ACC112 (cell line): ENCODE measurements around the gene MBNL1.

Experiments used
- H2AFZ ChIP-seq: fragments of 200-600 bp; sonication (generic); one replicate; pipeline ENCODE4 v1.6.0; 2017; ENCODE audit warnings: antibody characterized with exemption, low read length; ENCODE audit not compliant: unreplicated experiment
- H3K27ac ChIP-seq: fragments of 200-600 bp; sonication (generic); 2 replicates; pipeline ENCODE4 v1.5.1; 2014; ENCODE audit warnings: low read depth, mild to moderate bottlenecking, antibody characterized with exemption, low read length, moderate library complexity
- H3K27me3 ChIP-seq: fragments of 200-600 bp; sonication (generic); 2 replicates; pipeline ENCODE4 v1.6.1; 2014; ENCODE audit warnings: mild to moderate bottlenecking, antibody characterized with exemption, low read length, moderate library complexity, mixed read lengths; ENCODE audit not compliant: insufficient read depth
- H3K36me3 ChIP-seq: fragments of 200-600 bp; sonication (generic); 2 replicates; pipeline ENCODE4 v1.6.1; 2016; ENCODE audit warnings: mild to moderate bottlenecking, antibody characterized with exemption, low read length, moderate library complexity, mixed read lengths; ENCODE audit not compliant: insufficient read depth
- H3K4me1 ChIP-seq: fragments of 200-600 bp; sonication (generic); one replicate; pipeline ENCODE4 v1.6.1; 2016; ENCODE audit warnings: low read length, mixed read lengths; ENCODE audit not compliant: insufficient read depth, unreplicated experiment, control insufficient read depth
- H3K4me3 ChIP-seq: fragments of 200-600 bp; sonication (generic); 2 replicates; pipeline ENCODE4 v1.5.1; 2014; ENCODE audit warnings: mild to moderate bottlenecking, low read depth, low read length
- H3K79me2 ChIP-seq: fragments of 200-600 bp; sonication (generic); one replicate; pipeline ENCODE4 v1.6.0; 2016; ENCODE audit warnings: low read length; ENCODE audit not compliant: control insufficient read depth, unreplicated experiment, insufficient read depth

MBNL1 gene

DNA sequence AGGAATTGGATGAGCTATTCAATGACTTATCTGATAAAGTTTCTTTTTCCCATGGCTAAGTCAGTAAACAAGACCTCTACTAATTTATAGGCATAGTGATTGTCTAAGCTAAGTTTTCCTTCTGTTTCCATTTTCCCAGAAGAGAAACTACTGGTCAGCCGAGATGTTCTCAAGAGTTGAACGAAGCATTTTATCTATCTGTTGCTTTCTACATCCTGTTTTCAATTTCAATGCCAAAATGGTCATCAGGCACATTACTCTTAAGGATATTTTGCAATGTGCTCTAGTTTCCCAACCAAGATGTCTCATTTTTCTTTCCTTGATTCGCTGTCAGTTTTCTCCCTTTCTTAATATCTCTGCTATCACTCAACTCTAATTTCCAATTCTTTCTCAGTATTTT, 228.7 kb downstream of the MBNL1 start:
- no peaks in the 10 kb centered on the region for H3K36me3 ChIP-seq
- H3K4me1 ChIP-seq, result peaks cover 7% of the 10 kb centered on the region
- H3K79me2 ChIP-seq, result no peaks in the 10 kb centered on the region
- H3K4me3 ChIP-seq, result peak overlapping the region; percentile 60
- H3K27me3 ChIP-seq, result no peaks in the 10 kb centered on the region
- H2AFZ ChIP-seq, result peak overlapping the region; percentile 77
- peak overlapping the region; percentile 49 for H3K27ac ChIP-seq

DNA sequence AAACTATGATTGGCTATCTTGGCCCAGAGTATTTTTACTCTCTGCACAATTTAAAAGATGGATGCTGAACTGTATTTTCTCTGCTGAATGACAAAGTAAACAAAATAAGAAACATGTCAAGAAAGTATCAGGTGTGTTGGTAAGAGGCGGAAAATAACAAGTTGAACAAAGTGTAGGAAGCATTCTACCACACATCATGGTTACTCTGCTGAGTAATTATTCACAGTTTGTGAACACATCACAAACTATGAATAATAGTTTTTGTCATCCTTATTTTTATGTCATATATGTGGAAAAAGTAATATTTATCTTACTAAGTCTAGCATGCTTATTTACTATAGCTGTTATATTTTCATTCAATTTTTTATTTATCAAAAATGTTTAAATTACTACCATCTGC, 229.2 kb downstream of the MBNL1 start:
- no peaks in the 10 kb centered on the region for H3K36me3 ChIP-seq
- 0 out of 2 replicates have a peak overlapping the region, but pooled peaks have one; percentile 49 for H3K27ac ChIP-seq
- H2AFZ ChIP-seq, result peak overlapping the region; percentile 77
- no peaks in the 10 kb centered on the region for H3K27me3 ChIP-seq
- H3K4me1 ChIP-seq, result peaks cover 7% of the 10 kb centered on the region
- H3K4me3 ChIP-seq, result no peak overlapping the region
- no peaks in the 10 kb centered on the region for H3K79me2 ChIP-seq

DNA sequence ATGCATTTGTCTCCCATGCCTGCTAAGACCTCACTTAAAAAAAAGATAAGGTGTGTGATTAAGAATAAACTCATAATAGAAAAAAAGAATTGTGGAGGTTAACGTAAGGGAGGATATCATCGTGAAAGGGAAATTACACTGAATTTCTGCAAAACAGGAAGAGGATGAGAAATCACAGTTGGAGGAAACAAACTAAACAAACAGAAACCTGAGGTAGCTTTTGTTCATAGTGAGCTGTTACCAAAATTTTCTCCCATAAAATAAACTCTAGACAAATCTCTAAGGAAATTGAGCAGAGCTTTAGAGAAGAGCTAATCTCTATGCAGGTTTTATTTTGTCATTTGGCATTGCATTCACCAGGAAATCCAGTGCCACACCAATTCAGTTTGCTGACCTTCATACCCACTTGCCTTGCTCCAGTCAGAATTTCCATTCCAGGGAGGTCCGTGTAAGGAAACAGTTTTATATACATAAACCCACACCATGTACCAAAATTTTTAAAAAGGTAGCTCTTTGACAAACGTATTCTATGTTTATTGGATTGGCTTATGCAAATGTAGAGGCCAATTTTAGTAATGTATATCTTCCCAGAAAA, 231.2 kb downstream of the MBNL1 start:
- H2AFZ ChIP-seq, result no peak overlapping the region
- H3K4me1 ChIP-seq, result peaks cover 7% of the 10 kb centered on the region
- H3K27me3 ChIP-seq, result no peaks in the 10 kb centered on the region
- no peak overlapping the region for H3K4me3 ChIP-seq
- H3K27ac ChIP-seq, result no peak overlapping the region
- H3K36me3 ChIP-seq, result no peaks in the 10 kb centered on the region
- H3K79me2 ChIP-seq, result no peaks in the 10 kb centered on the region

DNA sequence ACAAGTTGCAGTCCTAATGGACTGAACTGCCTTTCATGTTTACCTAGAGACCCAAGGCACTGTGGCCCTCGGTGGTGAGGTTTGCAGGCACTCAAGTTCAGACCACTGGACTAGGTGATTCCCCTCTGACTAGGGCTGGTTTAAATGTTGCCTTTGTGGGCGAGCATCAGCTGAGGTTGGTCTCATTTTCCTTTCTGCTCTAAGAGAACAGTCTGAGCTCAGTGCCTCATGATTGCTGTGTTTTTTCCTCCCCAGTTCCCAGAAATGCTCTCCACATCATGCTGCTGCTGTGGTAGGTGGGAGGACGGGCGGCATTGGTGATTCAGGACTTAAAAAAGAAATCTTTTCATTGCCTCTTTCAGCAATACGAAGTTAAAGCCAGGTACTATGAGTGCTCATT, 237.2 kb downstream of the MBNL1 start:
- peaks cover 4% of the 10 kb centered on the region for H3K4me1 ChIP-seq
- no peak overlapping the region for H2AFZ ChIP-seq
- H3K79me2 ChIP-seq, result no peaks in the 10 kb centered on the region
- no peaks in the 10 kb centered on the region for H3K27me3 ChIP-seq
- H3K4me3 ChIP-seq, result no peak overlapping the region
- no peak overlapping the region for H3K27ac ChIP-seq
- H3K36me3 ChIP-seq, result no peaks in the 10 kb centered on the region

DNA sequence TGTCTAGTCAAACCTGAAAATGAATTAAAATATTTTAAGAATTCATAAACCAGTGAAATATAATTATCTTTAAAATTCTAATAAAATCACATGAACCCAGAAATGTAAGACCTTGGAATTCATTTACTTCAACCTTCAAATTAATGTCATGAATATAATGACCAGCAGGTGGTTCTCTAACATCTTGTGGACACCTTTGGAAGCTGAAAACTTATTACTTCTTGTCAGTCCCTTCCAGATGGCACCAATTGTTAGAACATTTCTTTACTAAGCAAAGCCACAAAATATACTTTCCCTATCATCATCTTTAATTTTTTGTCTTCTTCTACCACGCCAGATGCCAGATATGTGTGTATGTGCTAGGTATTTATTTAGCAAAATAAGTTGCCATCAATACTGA, 240.0 kb downstream of the MBNL1 start:
- Histone ChIP-seq H2AFZ (no peak overlapping the region), H3K79me2 (no peaks in the 10 kb centered on the region), H3K27me3 (no peaks in the 10 kb centered on the region), H3K27ac (no peak overlapping the region), H3K4me3 (no peak overlapping the region), H3K4me1 (peaks cover 4% of the 10 kb centered on the region), H3K36me3 (no peaks in the 10 kb centered on the region)

DNA sequence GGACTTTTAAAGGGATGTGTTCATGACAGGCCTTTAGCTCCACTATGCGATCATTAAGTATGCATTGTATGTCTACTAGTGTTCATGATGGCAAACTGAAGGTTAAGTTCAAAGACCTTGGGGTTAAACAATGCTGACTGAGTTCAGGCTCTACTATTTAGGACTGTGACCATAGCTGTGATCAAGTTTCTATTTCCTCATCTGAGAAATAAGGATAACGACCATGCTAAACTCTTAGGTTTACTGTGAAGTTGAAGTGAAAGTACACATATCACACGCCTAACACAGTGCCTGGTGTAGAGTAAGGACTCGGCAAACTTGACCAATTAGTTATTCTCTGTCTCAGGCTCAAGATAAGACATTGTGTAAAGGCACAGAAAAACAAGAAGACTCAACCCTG, 243.2 kb downstream of the MBNL1 start:
- no peak overlapping the region for H2AFZ ChIP-seq
- no peaks in the 10 kb centered on the region for H3K79me2 ChIP-seq
- no peak overlapping the region for H3K4me3 ChIP-seq
- H3K36me3 ChIP-seq, result no peaks in the 10 kb centered on the region
- no peak overlapping the region for H3K27ac ChIP-seq
- no peaks in the 10 kb centered on the region for H3K27me3 ChIP-seq
- peaks cover 4% of the 10 kb centered on the region for H3K4me1 ChIP-seq

DNA sequence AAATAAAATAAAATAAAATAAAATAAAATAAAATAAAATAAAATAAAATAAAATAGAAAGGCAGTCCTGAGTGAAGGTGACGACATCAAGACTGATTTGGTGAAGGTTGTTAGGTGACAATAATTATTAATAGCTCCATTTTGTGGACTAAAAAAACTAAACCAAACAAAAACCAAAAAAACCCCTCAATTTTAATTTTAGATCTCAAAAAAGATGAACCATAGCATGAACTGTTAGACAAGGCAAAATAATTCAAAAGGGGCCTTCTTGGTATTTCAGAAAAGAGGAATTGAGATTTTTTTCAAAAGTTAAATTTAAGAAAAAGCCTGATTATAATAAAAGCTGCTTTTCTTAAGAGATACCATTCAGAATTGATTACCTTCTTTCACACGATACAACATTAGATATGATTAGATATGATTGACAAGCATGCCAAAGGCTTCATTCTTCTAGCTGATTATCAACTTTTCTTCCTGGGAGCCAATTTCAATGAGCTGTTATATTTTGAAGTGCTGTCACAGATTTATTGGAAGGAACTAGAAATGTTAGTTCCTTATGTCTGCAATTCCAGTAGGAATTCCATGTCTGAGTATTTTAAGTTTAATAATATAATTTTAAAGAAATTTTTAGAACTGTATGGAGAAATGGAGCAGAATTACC, 244.7 kb downstream of the MBNL1 start:
- Histone ChIP-seq H3K4me3 (no peak overlapping the region), H3K79me2 (no peaks in the 10 kb centered on the region), H2AFZ (no peak overlapping the region), H3K36me3 (no peaks in the 10 kb centered on the region), H3K4me1 (no peaks in the 10 kb centered on the region), H3K27me3 (no peaks in the 10 kb centered on the region), H3K27ac (no peak overlapping the region)
